ACC112 (cell line): ENCODE data around the gene UBA5.
"Not testable (repeated sequence)": the region's sequence is repeated elsewhere in the genome, so short reads cannot be mapped to it uniquely, and the experiment has no call there.

Experiments used
- H2AFZ ChIP-seq: fragments of 200-600 bp; sonication (generic); one replicate; pipeline ENCODE4 v1.6.0; 2017; ENCODE audit warnings: antibody characterized with exemption, low read length; ENCODE audit not compliant: unreplicated experiment
- H3K27ac ChIP-seq: fragments of 200-600 bp; sonication (generic); 2 replicates; pipeline ENCODE4 v1.5.1; 2014; ENCODE audit warnings: low read depth, mild to moderate bottlenecking, antibody characterized with exemption, low read length, moderate library complexity
- H3K27me3 ChIP-seq: fragments of 200-600 bp; sonication (generic); 2 replicates; pipeline ENCODE4 v1.6.1; 2014; ENCODE audit warnings: mild to moderate bottlenecking, antibody characterized with exemption, low read length, moderate library complexity, mixed read lengths; ENCODE audit not compliant: insufficient read depth
- H3K36me3 ChIP-seq: fragments of 200-600 bp; sonication (generic); 2 replicates; pipeline ENCODE4 v1.6.1; 2016; ENCODE audit warnings: mild to moderate bottlenecking, antibody characterized with exemption, low read length, moderate library complexity, mixed read lengths; ENCODE audit not compliant: insufficient read depth
- H3K4me1 ChIP-seq: fragments of 200-600 bp; sonication (generic); one replicate; pipeline ENCODE4 v1.6.1; 2016; ENCODE audit warnings: low read length, mixed read lengths; ENCODE audit not compliant: insufficient read depth, unreplicated experiment, control insufficient read depth
- H3K4me3 ChIP-seq: fragments of 200-600 bp; sonication (generic); 2 replicates; pipeline ENCODE4 v1.5.1; 2014; ENCODE audit warnings: mild to moderate bottlenecking, low read depth, low read length
- H3K79me2 ChIP-seq: fragments of 200-600 bp; sonication (generic); one replicate; pipeline ENCODE4 v1.6.0; 2016; ENCODE audit warnings: low read length; ENCODE audit not compliant: control insufficient read depth, unreplicated experiment, insufficient read depth

UBA5 gene

DNA sequence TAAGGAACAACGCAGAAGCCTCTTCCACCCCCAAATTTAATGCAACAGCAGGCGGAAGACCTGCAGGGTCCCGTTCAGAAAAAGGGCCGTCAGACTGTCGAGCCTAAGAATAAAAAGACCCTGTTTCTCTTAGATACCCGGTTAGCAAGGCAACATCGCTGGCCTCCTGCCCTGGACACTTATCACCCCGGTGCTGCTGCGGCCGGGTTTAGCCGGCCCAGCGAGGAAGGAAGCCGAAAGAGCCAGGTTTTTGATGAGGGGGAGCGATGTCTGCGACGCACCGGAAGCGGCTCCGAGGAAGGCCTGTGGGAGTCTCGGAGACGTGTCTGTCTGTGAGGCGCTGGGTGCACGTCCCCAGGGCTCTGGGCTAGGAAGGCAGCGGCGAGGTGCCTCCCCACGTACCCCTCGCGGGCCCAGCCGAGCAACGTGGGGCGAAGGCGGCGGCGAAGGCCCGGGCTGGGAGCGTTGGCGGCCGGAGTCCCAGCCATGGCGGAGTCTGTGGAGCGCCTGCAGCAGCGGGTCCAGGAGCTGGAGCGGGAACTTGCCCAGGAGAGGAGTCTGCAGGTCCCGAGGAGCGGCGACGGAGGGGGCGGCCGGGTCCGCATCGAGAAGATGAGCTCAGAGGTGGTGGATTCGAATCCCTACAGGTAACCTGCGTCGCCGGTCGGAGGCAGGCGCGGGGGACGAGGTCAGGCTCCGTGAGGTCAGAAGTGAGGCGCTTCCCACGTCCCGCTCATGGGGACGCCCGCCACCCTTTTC, at the start of gene UBA5:
TSS of gene UBA5 (plus strand) at position 278 of the 759 bp plus-strand sequence. CDS start at position 487, 209 bp downstream.
- Histone ChIP-seq H3K4me3 (peak within 1 kb of the TSS; percentile 98), H3K36me3 (no peaks in the 10 kb centered on the region), H3K27ac (peak within 1 kb of the TSS; percentile 87), H2AFZ (peak within 1 kb of the TSS; percentile 74), H3K79me2 (peaks cover 56% of the 10 kb centered on the region), H3K4me1 (peaks cover 20% of the 10 kb centered on the region), H3K27me3 (no peaks in the 10 kb centered on the region)

- H3K27me3 ChIP-seq, H3K79me2 ChIP-seq, H3K4me1 ChIP-seq, H3K4me3 ChIP-seq, H2AFZ ChIP-seq, H3K27ac ChIP-seq: not testable (repeated sequence)
- H3K36me3 ChIP-seq: peaks cover 15% of the 10 kb centered on the region
Measured at GRCh38 chr3:132615301-132615700, 44.8 kb upstream of the UBA5 start.

- Histone ChIP-seq H3K79me2 (no peaks in the 10 kb centered on the region), H3K36me3 (peaks cover 17% of the 10 kb centered on the region), H3K4me1 (no peaks in the 10 kb centered on the region), H2AFZ (no peak overlapping the region), H3K27ac (no peak overlapping the region), H3K27me3 (no peaks in the 10 kb centered on the region), H3K4me3 (no peak overlapping the region)
Measured at GRCh38 chr3:132615881-132616280, 44.2 kb upstream of the UBA5 start.

- peaks cover 21% of the 10 kb centered on the region for H3K36me3 ChIP-seq
- H3K27ac ChIP-seq: no peak overlapping the region
- no peaks in the 10 kb centered on the region for H3K79me2 ChIP-seq
- H2AFZ ChIP-seq: no peak overlapping the region
- H3K4me3 ChIP-seq: no peak overlapping the region
- no peaks in the 10 kb centered on the region for H3K4me1 ChIP-seq
- no peaks in the 10 kb centered on the region for H3K27me3 ChIP-seq
Measured at GRCh38 chr3:132616780-132617179, 43.3 kb upstream of the UBA5 start.

DNA sequence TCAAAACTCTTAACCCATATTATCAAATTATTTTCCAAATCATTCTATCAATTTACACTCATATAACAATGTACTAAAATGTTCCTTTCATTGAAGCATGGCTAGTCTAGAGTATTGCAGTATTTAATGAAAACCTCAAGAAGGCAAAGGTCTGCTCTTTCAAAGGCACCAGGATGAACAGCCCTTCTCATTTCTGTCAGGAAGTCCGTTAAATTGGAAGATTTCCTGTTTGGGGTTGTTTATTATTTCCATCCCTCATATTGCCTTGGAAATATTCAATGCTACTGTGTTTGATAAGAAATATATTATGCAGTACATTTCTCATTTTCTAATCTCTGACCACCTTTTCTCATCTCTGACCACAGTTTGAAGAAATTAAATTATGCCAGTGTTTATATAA, 38.0 kb upstream of the UBA5 start:
- Histone ChIP-seq H2AFZ (no peak overlapping the region), H3K79me2 (no peaks in the 10 kb centered on the region), H3K36me3 (peaks cover 17% of the 10 kb centered on the region), H3K27me3 (no peaks in the 10 kb centered on the region), H3K27ac (no peak overlapping the region), H3K4me3 (no peak overlapping the region), H3K4me1 (no peaks in the 10 kb centered on the region)

DNA sequence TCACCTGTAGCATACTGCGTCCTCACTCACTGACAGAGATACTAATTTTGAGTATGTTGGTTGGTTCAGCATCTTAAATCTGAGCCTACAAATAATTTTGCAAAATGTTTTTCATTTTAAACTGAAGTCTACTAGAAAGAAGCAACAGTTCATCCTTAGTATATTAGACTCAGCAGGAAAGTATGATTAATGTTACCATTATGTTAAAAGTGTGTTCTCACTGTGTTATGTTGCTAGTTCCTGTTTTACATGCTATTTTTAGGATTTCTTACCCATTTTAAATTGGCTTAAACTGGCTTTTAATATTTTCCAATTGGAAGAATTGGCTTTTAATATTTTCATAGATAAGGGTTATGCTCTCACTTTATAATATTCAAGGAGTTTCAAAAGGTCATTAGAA, 37.4 kb upstream of the UBA5 start:
- Histone ChIP-seq H3K36me3 (peaks cover 17% of the 10 kb centered on the region), H3K27me3 (no peaks in the 10 kb centered on the region), H3K4me1 (no peaks in the 10 kb centered on the region), H3K4me3 (no peak overlapping the region), H3K27ac (no peak overlapping the region), H3K79me2 (no peaks in the 10 kb centered on the region), H2AFZ (no peak overlapping the region)

GRCh38 chr3:132623646-132624045, 36.5 kb upstream of the UBA5 start:
- no peak overlapping the region for H3K27ac ChIP-seq
- no peak overlapping the region for H2AFZ ChIP-seq
- no peak overlapping the region for H3K4me3 ChIP-seq
- H3K79me2 ChIP-seq: no peaks in the 10 kb centered on the region
- no peaks in the 10 kb centered on the region for H3K4me1 ChIP-seq
- peaks cover 24% of the 10 kb centered on the region for H3K36me3 ChIP-seq
- H3K27me3 ChIP-seq: no peaks in the 10 kb centered on the region

DNA sequence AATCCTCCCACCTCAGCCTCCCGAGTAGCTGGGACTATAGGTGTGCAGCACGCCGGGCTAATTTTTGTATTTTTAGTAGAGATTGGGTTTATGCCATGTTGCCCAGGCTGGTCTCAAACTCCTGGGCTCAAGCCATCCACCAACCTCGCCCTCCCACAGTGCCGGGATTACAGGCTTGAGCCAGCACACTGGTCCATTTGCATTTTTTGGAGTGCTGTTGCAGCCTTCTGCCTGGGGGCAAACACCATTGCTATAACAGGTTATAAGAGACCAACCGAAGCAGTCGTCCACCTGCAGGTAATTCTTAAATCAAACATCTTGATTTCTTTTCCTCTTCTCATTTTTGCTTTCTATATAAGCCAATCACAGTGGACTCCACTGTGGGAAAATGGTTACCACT, 35.3 kb upstream of the UBA5 start:
- H3K4me3 ChIP-seq: no peak overlapping the region
- H3K27me3 ChIP-seq: no peaks in the 10 kb centered on the region
- H3K4me1 ChIP-seq: peaks cover 6% of the 10 kb centered on the region
- no peak overlapping the region for H2AFZ ChIP-seq
- H3K79me2 ChIP-seq: no peaks in the 10 kb centered on the region
- no peak overlapping the region for H3K27ac ChIP-seq
- peaks cover 24% of the 10 kb centered on the region for H3K36me3 ChIP-seq

- no peak overlapping the region for H2AFZ ChIP-seq
Measured at GRCh38 chr3:132625613-132626012, 34.5 kb upstream of the UBA5 start.

DNA sequence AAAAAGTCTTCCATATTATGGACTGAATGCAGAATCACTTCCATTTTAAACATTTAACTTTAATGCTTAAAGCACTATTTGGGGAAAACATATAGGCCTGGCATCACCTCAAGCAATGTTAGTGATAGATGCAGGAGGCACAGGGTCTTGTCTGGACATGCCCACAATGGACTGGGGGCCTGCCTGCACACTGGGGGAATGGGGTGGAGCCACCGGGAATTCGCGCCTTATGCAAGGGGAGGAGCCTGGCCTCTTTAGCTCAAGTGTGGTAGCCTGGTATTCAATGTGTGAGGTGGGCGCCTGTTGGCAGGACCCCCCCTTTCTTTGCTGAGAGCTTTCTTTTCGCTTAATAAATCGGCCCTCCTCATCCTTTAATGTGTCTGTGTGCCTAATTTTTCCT, 33.2 kb upstream of the UBA5 start:
- Histone ChIP-seq H3K4me1 (peaks cover 12% of the 10 kb centered on the region), H3K36me3 (peaks cover 19% of the 10 kb centered on the region), H3K4me3 (no peak overlapping the region), H3K27ac (no peak overlapping the region), H3K79me2 (no peaks in the 10 kb centered on the region), H2AFZ (no peak overlapping the region), H3K27me3 (no peaks in the 10 kb centered on the region)

More at GRCh38 chr3:132625613-132626012, 34.5 kb upstream of the UBA5 start:
- H3K36me3 ChIP-seq: peaks cover 24% of the 10 kb centered on the region
- H3K27me3 ChIP-seq: no peaks in the 10 kb centered on the region
- no peaks in the 10 kb centered on the region for H3K79me2 ChIP-seq
- H3K27ac ChIP-seq: no peak overlapping the region
- peaks cover 12% of the 10 kb centered on the region for H3K4me1 ChIP-seq
- no peak overlapping the region for H3K4me3 ChIP-seq

GRCh38 chr3:132628157-132628556, 32.0 kb upstream of the UBA5 start:
- Histone ChIP-seq H3K4me3 (no peak overlapping the region), H3K36me3 (peaks cover 19% of the 10 kb centered on the region), H3K79me2 (no peaks in the 10 kb centered on the region), H3K27ac (no peak overlapping the region), H2AFZ (no peak overlapping the region), H3K27me3 (no peaks in the 10 kb centered on the region), H3K4me1 (peaks cover 12% of the 10 kb centered on the region)
